Measurements from ENCODE around the gene ARAP2.

Gene ARAP2

DNA sequence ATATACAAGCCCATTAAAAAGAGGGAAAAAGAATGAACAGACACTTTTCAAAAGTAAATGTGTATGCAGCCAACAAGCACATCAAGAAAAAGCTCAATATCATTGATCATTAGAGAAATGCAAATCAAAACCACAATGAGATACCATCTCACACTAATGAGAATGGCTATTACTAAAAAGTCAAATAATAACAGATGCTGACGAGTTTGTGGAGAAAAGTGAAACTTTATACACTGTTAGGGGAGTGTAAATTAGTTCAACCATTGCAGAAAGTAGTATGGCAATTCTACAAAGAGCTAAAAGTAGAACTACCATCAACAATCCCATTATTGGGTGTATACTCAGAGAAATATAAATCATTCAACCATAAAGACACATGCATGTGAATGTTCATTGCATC, 203.0 kb downstream of the ARAP2 start:
- H3K4me3 ChIP-seq (ENCODE audit: insufficient read depth, low read length, poor library complexity, severe bottlenecking): no peak overlapping the region
- H2AFZ ChIP-seq (ENCODE audit: low read depth, low read length, severe bottlenecking): no peak overlapping the region
- no peaks in the 10 kb centered on the region for H4K20me1 ChIP-seq (ENCODE audit: low read depth, low read length)
- H3K36me3 ChIP-seq (ENCODE audit: low read length): no peaks in the 10 kb centered on the region
- no peaks in the 10 kb centered on the region for H3F3A ChIP-seq (ENCODE audit: insufficient read depth)
- H3K9me3 ChIP-seq (ENCODE audit: insufficient read depth, low read length): no peaks in the 10 kb centered on the region
- no peaks in the 10 kb centered on the region for H3K27me3 ChIP-seq (ENCODE audit: low read length)
- H3K9me2 ChIP-seq (replicated peaks; ENCODE audit: insufficient read depth, low read length): no peaks in the 10 kb centered on the region
- H3K27ac ChIP-seq (ENCODE audit: low read depth, low read length): no peak overlapping the region
- no peak for TF ChIP-seq EZH2phosphoT487 (conservative IDR thresholded peaks at IDR 0.05; ENCODE audit: low read length)
- TF ChIP-seq, protein P1, sequence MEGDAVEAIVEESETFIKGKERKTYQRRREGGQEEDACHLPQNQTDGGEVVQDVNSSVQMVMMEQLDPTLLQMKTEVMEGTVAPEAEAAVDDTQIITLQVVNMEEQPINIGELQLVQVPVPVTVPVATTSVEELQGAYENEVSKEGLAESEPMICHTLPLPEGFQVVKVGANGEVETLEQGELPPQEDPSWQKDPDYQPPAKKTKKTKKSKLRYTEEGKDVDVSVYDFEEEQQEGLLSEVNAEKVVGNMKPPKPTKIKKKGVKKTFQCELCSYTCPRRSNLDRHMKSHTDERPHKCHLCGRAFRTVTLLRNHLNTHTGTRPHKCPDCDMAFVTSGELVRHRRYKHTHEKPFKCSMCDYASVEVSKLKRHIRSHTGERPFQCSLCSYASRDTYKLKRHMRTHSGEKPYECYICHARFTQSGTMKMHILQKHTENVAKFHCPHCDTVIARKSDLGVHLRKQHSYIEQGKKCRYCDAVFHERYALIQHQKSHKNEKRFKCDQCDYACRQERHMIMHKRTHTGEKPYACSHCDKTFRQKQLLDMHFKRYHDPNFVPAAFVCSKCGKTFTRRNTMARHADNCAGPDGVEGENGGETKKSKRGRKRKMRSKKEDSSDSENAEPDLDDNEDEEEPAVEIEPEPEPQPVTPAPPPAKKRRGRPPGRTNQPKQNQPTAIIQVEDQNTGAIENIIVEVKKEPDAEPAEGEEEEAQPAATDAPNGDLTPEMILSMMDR (IDR thresholded peaks at IDR 0.05; ENCODE audit: insufficient read depth, low read length, poor library complexity, severe bottlenecking): no peak
- no peaks in the 10 kb centered on the region for H3K79me2 ChIP-seq (ENCODE audit: insufficient read depth, low read length)
- no peak overlapping the region for H3K9ac ChIP-seq (ENCODE audit: low read length)
- H3K4me2 ChIP-seq (ENCODE audit: low read depth, low read length, poor library complexity, severe bottlenecking): no peak overlapping the region

DNA sequence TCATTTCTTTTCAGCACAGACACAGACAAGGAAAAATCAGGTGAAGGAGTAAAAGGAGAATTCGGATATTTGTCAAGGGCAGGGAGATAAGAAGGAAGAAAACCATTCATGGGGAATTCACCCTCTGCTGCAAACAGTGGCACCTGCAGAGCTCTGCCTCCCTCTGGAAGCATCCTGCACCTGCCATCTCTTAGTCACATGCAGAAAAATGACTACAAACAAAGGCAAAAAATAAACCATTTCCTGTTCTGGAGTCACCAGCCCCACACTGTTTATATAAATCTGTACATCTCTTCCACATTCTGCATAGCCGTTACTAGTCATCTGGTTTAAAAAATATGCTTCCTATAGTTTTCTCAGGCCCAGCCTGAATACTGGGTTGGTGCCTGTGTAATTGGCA, 205.3 kb downstream of the ARAP2 start:
- Histone ChIP-seq H3K27me3 (ENCODE audit: low read length) (no peaks in the 10 kb centered on the region), H2AFZ (ENCODE audit: low read depth, low read length, severe bottlenecking) (no peak overlapping the region), H3K4me3 (ENCODE audit: insufficient read depth, low read length, poor library complexity, severe bottlenecking) (no peak overlapping the region), H3K9me2 (replicated peaks; ENCODE audit: insufficient read depth, low read length) (no peaks in the 10 kb centered on the region), H3K9me3 (ENCODE audit: insufficient read depth, low read length) (no peaks in the 10 kb centered on the region), H3K4me2 (ENCODE audit: low read depth, low read length, poor library complexity, severe bottlenecking) (no peak overlapping the region), H3F3A (ENCODE audit: insufficient read depth) (no peaks in the 10 kb centered on the region), H3K27ac (ENCODE audit: low read depth, low read length) (no peak overlapping the region), H4K20me1 (ENCODE audit: low read depth, low read length) (no peaks in the 10 kb centered on the region), H3K36me3 (ENCODE audit: low read length) (no peaks in the 10 kb centered on the region), H3K9ac (ENCODE audit: low read length) (no peak overlapping the region), H3K79me2 (ENCODE audit: insufficient read depth, low read length) (no peaks in the 10 kb centered on the region)
- TF ChIP-seq, protein P1 (IDR thresholded peaks at IDR 0.05; ENCODE audit: insufficient read depth, low read length, poor library complexity, severe bottlenecking): no peak
- no peak for TF ChIP-seq EZH2phosphoT487 (conservative IDR thresholded peaks at IDR 0.05; ENCODE audit: low read length)

DNA sequence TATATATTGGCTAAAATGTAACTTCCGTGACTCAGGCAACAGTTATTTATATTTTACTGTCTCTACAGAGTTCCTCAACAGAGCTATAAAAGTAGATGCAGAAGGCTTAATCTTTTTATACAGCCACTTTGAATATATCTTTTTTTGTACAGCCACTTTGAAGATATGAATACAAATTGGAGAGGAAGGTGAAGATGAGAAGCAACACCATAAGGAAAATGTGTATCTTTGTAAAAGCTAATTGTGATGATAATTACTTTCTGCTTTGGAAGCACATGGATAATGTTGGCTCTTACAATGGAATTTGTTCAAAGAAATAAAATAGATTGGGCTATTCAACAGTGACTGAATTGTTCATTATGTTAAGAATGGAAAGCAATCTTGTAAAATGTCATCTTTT, 205.8 kb downstream of the ARAP2 start:
- H3K9ac ChIP-seq (ENCODE audit: low read length): no peak overlapping the region
- no peak overlapping the region for H3K27ac ChIP-seq (ENCODE audit: low read depth, low read length)
- H3K79me2 ChIP-seq (ENCODE audit: insufficient read depth, low read length): no peaks in the 10 kb centered on the region
- no peaks in the 10 kb centered on the region for H3K9me2 ChIP-seq (replicated peaks; ENCODE audit: insufficient read depth, low read length)
- no peaks in the 10 kb centered on the region for H3K36me3 ChIP-seq (ENCODE audit: low read length)
- no peak overlapping the region for H3K4me3 ChIP-seq (ENCODE audit: insufficient read depth, low read length, poor library complexity, severe bottlenecking)
- no peak overlapping the region for H2AFZ ChIP-seq (ENCODE audit: low read depth, low read length, severe bottlenecking)
- no peaks in the 10 kb centered on the region for H3F3A ChIP-seq (ENCODE audit: insufficient read depth)
- TF ChIP-seq EZH2phosphoT487 (conservative IDR thresholded peaks at IDR 0.05; ENCODE audit: low read length): no peak
- no peak overlapping the region for H3K4me2 ChIP-seq (ENCODE audit: low read depth, low read length, poor library complexity, severe bottlenecking)
- no peaks in the 10 kb centered on the region for H3K9me3 ChIP-seq (ENCODE audit: insufficient read depth, low read length)
- no peaks in the 10 kb centered on the region for H3K27me3 ChIP-seq (ENCODE audit: low read length)
- H4K20me1 ChIP-seq (ENCODE audit: low read depth, low read length): no peaks in the 10 kb centered on the region

DNA sequence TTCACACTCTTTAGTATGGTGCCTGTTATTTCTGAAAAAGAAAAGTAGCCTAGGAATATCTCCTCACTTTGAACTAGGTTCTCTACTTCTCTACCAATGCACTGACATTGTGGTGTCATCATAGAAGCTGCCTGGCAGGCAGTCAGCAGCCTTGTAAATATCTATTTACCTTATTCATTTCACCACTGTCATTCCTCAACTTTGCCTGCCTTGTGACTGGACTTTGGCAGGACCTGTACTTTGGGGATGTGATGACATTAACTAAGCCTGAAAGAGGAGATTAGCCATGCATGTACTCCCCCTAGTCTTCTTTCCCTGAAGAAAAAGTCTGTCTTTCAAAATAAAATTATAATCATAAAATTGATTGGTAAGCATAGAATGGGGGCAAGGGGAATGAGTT, 207.2 kb downstream of the ARAP2 start:
- Histone ChIP-seq H3K9me3 (ENCODE audit: insufficient read depth, low read length) (no peaks in the 10 kb centered on the region), H3K4me2 (ENCODE audit: low read depth, low read length, poor library complexity, severe bottlenecking) (no peak overlapping the region), H3K27me3 (ENCODE audit: low read length) (no peaks in the 10 kb centered on the region), H3K9me2 (replicated peaks; ENCODE audit: insufficient read depth, low read length) (no peaks in the 10 kb centered on the region), H3K36me3 (ENCODE audit: low read length) (no peaks in the 10 kb centered on the region), H3K9ac (ENCODE audit: low read length) (no peak overlapping the region), H3K79me2 (ENCODE audit: insufficient read depth, low read length) (no peaks in the 10 kb centered on the region), H3K4me3 (ENCODE audit: insufficient read depth, low read length, poor library complexity, severe bottlenecking) (no peak overlapping the region), H4K20me1 (ENCODE audit: low read depth, low read length) (no peaks in the 10 kb centered on the region), H3F3A (ENCODE audit: insufficient read depth) (no peaks in the 10 kb centered on the region), H3K27ac (ENCODE audit: low read depth, low read length) (no peak overlapping the region), H2AFZ (ENCODE audit: low read depth, low read length, severe bottlenecking) (no peak overlapping the region)
- TF ChIP-seq, protein P1 (IDR thresholded peaks at IDR 0.05; ENCODE audit: insufficient read depth, low read length, poor library complexity, severe bottlenecking): no peak
- TF ChIP-seq EZH2phosphoT487 (conservative IDR thresholded peaks at IDR 0.05; ENCODE audit: low read length): no peak

All from SU-DHL-6 (cell line).